Measurements from ENCODE around the gene TRPC4AP. TPM values are rescaled to one million over a fixed set of nuclear protein-coding genes. Genes with fewer than 3 reads are reported as not detected.

Gene TRPC4AP
- total RNA-seq, 1 donor from 2014 or later: 54.1 TPM

DNA sequence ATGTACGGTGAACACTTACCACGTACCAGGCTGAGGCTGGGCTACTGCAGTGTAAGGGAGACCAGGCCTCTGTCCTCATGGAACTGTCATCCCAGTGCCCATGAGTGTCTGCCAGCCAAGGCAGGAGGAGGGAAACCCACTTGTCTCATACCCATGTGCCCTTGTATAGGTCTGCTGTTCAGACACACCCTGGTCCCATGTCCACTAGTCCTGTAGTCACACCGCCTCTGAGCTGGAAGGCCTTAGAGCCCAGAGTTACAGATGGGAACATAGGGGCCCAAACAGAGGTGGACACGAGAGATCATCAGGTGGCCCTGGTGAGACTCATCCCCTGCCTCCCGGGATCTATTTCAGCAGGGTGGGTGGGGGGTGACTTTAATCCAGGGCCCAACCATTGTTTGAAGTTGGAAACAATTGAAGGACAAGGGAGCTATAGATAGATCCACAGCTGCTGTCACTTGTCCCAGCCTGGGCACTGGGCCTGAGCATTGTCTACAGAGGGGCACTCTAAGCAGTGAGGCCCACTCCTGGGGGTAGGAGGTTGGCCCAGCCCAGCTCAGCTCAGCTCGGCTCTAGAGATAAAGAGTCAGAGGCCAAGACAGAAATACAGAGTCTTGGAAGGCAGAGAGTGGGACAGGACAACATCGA lies 122.3 kb downstream of the TRPC4AP start:
- Histone ChIP-seq H3K4me1 (no peaks in the 10 kb centered on the region), H3K27me3 (no peaks in the 10 kb centered on the region), H3K4me3 (no peak overlapping the region), H3K27ac (no peak overlapping the region), H3K9me3 (no peaks in the 10 kb centered on the region), H3K36me3 (no peaks in the 10 kb centered on the region)
- intact Hi-C loops (cut with DNase I): no loop called here
- no peak for DNase-seq (ENCODE audit: low spot score in 2 of 2)
- TF ChIP-seq, protein P1, sequence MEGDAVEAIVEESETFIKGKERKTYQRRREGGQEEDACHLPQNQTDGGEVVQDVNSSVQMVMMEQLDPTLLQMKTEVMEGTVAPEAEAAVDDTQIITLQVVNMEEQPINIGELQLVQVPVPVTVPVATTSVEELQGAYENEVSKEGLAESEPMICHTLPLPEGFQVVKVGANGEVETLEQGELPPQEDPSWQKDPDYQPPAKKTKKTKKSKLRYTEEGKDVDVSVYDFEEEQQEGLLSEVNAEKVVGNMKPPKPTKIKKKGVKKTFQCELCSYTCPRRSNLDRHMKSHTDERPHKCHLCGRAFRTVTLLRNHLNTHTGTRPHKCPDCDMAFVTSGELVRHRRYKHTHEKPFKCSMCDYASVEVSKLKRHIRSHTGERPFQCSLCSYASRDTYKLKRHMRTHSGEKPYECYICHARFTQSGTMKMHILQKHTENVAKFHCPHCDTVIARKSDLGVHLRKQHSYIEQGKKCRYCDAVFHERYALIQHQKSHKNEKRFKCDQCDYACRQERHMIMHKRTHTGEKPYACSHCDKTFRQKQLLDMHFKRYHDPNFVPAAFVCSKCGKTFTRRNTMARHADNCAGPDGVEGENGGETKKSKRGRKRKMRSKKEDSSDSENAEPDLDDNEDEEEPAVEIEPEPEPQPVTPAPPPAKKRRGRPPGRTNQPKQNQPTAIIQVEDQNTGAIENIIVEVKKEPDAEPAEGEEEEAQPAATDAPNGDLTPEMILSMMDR (IDR thresholded peaks at IDR 0.05): no peak

- TF ChIP-seq, protein P1 (IDR thresholded peaks at IDR 0.05): no peak
- Histone ChIP-seq H3K4me3 (no peak overlapping the region), H3K27me3 (no peaks in the 10 kb centered on the region), H3K27ac (no peak overlapping the region), H3K9me3 (no peaks in the 10 kb centered on the region), H3K36me3 (no peaks in the 10 kb centered on the region), H3K4me1 (no peaks in the 10 kb centered on the region)
- intact Hi-C loops (cut with DNase I): no loop called here
- no peak for DNase-seq (ENCODE audit: low spot score in 2 of 2)
Measured at GRCh38 chr20:34968042-34968775, 124.4 kb downstream of the TRPC4AP start.

DNA sequence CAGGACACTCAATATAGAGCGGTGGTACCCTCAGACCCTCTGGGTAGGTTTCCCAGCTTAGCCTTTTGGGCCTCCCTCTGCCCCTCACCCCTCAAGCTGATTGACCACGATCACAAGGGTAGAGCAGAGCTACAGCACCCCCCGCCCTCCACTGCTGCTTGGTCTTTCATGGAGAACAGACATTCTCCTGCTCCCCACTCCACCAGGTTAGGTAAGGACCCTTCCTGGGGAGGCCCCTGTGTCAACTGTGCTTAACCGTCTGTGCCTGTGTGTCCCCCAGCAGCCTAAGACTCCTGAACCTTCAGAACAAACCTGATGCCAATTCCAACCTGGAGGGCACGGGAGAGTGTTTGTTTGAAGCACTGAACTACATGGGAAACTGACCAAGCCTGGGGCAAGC lies 125.2 kb downstream of the TRPC4AP start:
- Histone ChIP-seq H3K27ac (no peak overlapping the region), H3K36me3 (no peaks in the 10 kb centered on the region), H3K4me3 (no peak overlapping the region), H3K27me3 (no peaks in the 10 kb centered on the region), H3K4me1 (no peaks in the 10 kb centered on the region), H3K9me3 (no peaks in the 10 kb centered on the region)
- DNase-seq (ENCODE audit: low spot score in 2 of 2): no peak
- intact Hi-C loops (cut with DNase I): no loop called here
- TF ChIP-seq, protein P1 (IDR thresholded peaks at IDR 0.05): no peak

DNA sequence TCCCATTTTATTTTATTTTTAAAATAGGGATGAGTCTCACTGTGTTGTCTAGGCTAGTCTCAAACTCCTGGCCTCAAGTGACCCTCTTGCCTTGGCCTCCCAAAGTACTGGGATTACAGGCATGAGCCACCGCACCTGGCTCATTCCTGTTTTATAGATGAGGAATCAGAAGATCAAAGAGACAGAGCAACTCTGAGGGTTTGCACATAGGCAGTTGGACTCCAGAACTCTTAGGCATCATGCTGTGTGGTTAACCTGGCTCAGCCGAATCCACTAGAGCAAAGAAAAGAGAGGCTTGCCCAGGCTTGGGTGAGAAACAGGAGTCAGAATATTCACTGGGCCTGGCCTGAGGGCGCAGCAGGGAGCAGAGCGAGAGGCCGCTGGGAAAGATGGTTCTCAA lies 127.6 kb downstream of the TRPC4AP start:
- DNase-seq (ENCODE audit: low spot score in 2 of 2): no peak

DNA sequence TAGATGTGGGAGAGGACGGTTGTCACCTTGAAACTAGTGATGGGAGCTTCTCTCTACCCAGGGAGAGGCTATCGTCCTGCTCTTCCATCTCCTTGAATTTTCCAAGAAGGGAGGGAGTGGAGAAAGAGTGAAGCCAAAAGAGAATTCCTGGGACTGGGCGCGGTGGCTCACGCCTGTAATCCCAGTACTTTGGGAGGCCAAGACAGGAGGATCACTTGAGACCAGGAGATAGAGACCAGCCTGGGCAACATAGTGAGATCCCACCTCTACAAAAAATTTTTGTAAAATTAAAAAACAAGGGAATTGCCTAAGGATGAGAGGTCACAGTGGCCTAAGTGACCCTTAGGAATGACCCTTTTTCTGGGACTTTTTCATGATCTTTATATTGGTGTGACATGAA lies 128.1 kb downstream of the TRPC4AP start:
- intact Hi-C loops (cut with DNase I): no loop called here
- no peaks in the 10 kb centered on the region for H3K4me1 ChIP-seq
- no peak overlapping the region for H3K4me3 ChIP-seq
- H3K27ac ChIP-seq: no peak overlapping the region
- no peaks in the 10 kb centered on the region for H3K9me3 ChIP-seq
- H3K27me3 ChIP-seq: no peaks in the 10 kb centered on the region
- DNase-seq (ENCODE audit: low spot score in 2 of 2): no peak
- H3K36me3 ChIP-seq: no peaks in the 10 kb centered on the region
- TF ChIP-seq, protein P1 (IDR thresholded peaks at IDR 0.05): no peak

More for the DNA sequence above, 127.6 kb downstream of the TRPC4AP start:
- Histone ChIP-seq H3K27ac (no peak overlapping the region), H3K4me1 (no peaks in the 10 kb centered on the region), H3K9me3 (no peaks in the 10 kb centered on the region), H3K36me3 (no peaks in the 10 kb centered on the region), H3K4me3 (no peak overlapping the region), H3K27me3 (no peaks in the 10 kb centered on the region)
- TF ChIP-seq, protein P1 (IDR thresholded peaks at IDR 0.05): no peak
- intact Hi-C loops (cut with DNase I): no loop called here

Measured in ascending aorta (tissue), 2 donors.